CD14-positive monocyte (primary cell): Measurements from ENCODE around the gene PPP1R9B. TPM values are rescaled to one million over a fixed set of nuclear protein-coding genes. Genes with fewer than 3 reads are reported as not detected.

ENCODE experiments used
- DNase-seq, 3 donors: peaks; one replicate each; pipeline ENCODE4 v3.0.0-alpha.2; 2011 to 2022
- H2AFZ ChIP-seq: 2 replicates; pipeline ENCODE4 v1.6.0; 2012; ENCODE audit warnings: mild to moderate bottlenecking, low read depth, low read length, inconsistent platforms; ENCODE audit not compliant: insufficient read depth, poor library complexity, severe bottlenecking
- H3K27ac ChIP-seq, 2 donors: 1 replicate in 1 of 2; 2 replicates in 1 of 2; pipeline ENCODE4 v1.5.1; 2012 to 2013; ENCODE audit warnings: low read length in 2 of 2, control low read depth in 1 of 2, inconsistent platforms in 1 of 2, low read depth in 1 of 2, mild to moderate bottlenecking in 1 of 2
- H3K27me3 ChIP-seq, 2 donors: one replicate each; pipeline versions ENCODE4 v1.6.0 to v1.6.1; 2011 to 2013; ENCODE audit warnings: low read length in 2 of 2; ENCODE audit not compliant: control insufficient read depth in 2 of 2, insufficient read depth in 2 of 2
- H3K36me3 ChIP-seq, 2 donors: replicated peaks in 1 of 2; 1 replicate in 1 of 2; 2 replicates in 1 of 2; pipeline versions ENCODE4 v1.5.1 to v1.6.1; 2012 to 2013; ENCODE audit warnings: low read length in 2 of 2, control low read depth in 1 of 2, inconsistent platforms in 1 of 2, mild to moderate bottlenecking in 1 of 2; ENCODE audit not compliant: insufficient read depth in 2 of 2, control insufficient read depth in 1 of 2
- H3K4me1 ChIP-seq, 2 donors: 1 replicate in 1 of 2; 2 replicates in 1 of 2; pipeline versions ENCODE4 v1.5.1 to v1.6.1; 2012 to 2013; ENCODE audit warnings: low read length in 2 of 2, control low read depth in 1 of 2, inconsistent platforms in 1 of 2, mild to moderate bottlenecking in 1 of 2, moderate library complexity in 1 of 2; ENCODE audit not compliant: insufficient read depth in 2 of 2, control insufficient read depth in 1 of 2
- H3K4me2 ChIP-seq: replicated peaks from 2 replicates; pipeline ENCODE3; 2012; ENCODE audit warnings: low read length, moderate library complexity, mild to moderate bottlenecking; ENCODE audit not compliant: poor library complexity, severe bottlenecking; ENCODE audit errors: extremely low read depth
- H3K4me3 ChIP-seq, 3 experiments: fragments of 200-600 bp in 1 of 3; sonication (generic) in 1 of 3; replicated peaks in 1 of 3; 1 replicate in 2 of 3; 2 replicates in 1 of 3; pipeline ENCODE4 v1.5.1; 2011 to 2013; ENCODE audit warnings: low read length in 3 of 3, mild to moderate bottlenecking in 3 of 3, control low read depth in 2 of 3, low read depth in 2 of 3, inconsistent platforms in 1 of 3, moderate library complexity in 1 of 3
- H3K79me2 ChIP-seq: 2 replicates; pipeline ENCODE4 v1.6.0; 2012; ENCODE audit warnings: mild to moderate bottlenecking, control low read depth, inconsistent platforms, low read length, moderate library complexity; ENCODE audit not compliant: insufficient read depth
- H3K9ac ChIP-seq: 2 replicates; pipeline ENCODE4 v1.6.0; 2017; ENCODE audit warnings: low read length, mild to moderate bottlenecking; ENCODE audit not compliant: insufficient read depth, poor library complexity, severe bottlenecking
- H3K9me3 ChIP-seq, 2 donors: replicated peaks in 1 of 2; 1 replicate in 1 of 2; 2 replicates in 1 of 2; pipeline versions ENCODE4 v1.5.1 to v1.6.1; 2012 to 2013; ENCODE audit warnings: low read length in 2 of 2, control low read depth in 1 of 2; ENCODE audit not compliant: control insufficient read depth in 1 of 2, insufficient read depth in 1 of 2
- H4K20me1 ChIP-seq: 2 replicates; pipeline ENCODE4 v1.6.0; 2012; ENCODE audit warnings: mild to moderate bottlenecking, low read length, control low read depth, moderate library complexity; ENCODE audit not compliant: insufficient read depth
- H3K27ac Mint-ChIP-seq, 7 donors: one replicate each; pipeline ENCODE4 v1.8.0; 2020; ENCODE audit warnings: mild to moderate bottlenecking in 7 of 7, mixed read lengths in 7 of 7, moderate library complexity in 6 of 7, inconsistent platforms in 2 of 7
- H3K27me3 Mint-ChIP-seq, 3 donors: one replicate each; pipeline ENCODE4 v1.8.0; 2021 to 2022; ENCODE audit warnings: low read depth in 3 of 3, mild to moderate bottlenecking in 3 of 3, mixed read lengths in 3 of 3, moderate library complexity in 3 of 3, inconsistent platforms in 1 of 3
- H3K36me3 Mint-ChIP-seq, 2 donors: one replicate each; pipeline ENCODE4 v1.8.0; 2020; ENCODE audit warnings: mixed read lengths in 2 of 2, inconsistent platforms in 1 of 2, mild to moderate bottlenecking in 1 of 2
- H3K4me1 Mint-ChIP-seq: one replicate; pipeline ENCODE4 v1.8.0; 2020; ENCODE audit warnings: mild to moderate bottlenecking, mixed read lengths
- H3K4me3 Mint-ChIP-seq, 2 donors: one replicate each; pipeline ENCODE4 v1.8.0; 2020; ENCODE audit warnings: mild to moderate bottlenecking in 2 of 2, mixed read lengths in 2 of 2, moderate library complexity in 1 of 2
- H3K9me3 Mint-ChIP-seq, 7 donors: one replicate each; pipeline ENCODE4 v1.8.0; 2020 to 2022; ENCODE audit warnings: mixed read lengths in 7 of 7, mild to moderate bottlenecking in 6 of 7, moderate library complexity in 6 of 7, inconsistent platforms in 2 of 7
- CTCF ChIP-seq: fragments of 200-600 bp; IDR thresholded peaks from one replicate; pipeline ENCODE4 v1.8.0; 2022; ENCODE audit warnings: antibody characterized with exemption, mild to moderate bottlenecking
- WGBS: methylation state at CpG from one replicate; pipeline ENCODE4 v1.1.5; 2013; ENCODE audit warnings: missing lambda C conversion rate; ENCODE audit not compliant: insufficient coverage; 5-methylcytosine and 5-hydroxymethylcytosine counted together
- intact Hi-C, 2 donors: fragments of 100-400 bp; cut with micrococcal nuclease; formaldehyde crosslinking; loops; one replicate each; pipeline versions ENCODE4 v1.15.0 to v1.15.1; 2023
- polyA plus RNA-seq, 3 donors: library from polyadenylated mRNA; depleted of rRNA in 1 of 3; unstranded in 2 of 3; stranded (reverse) in 1 of 3; fragments of 300-500 nt in 2 of 3; fragments of >200 nt in 1 of 3; fragmentation: Illumina TruSeq in 2 of 3; gene quantifications; 1 replicate in 2 of 3; 2 replicates in 1 of 3; pipeline ENCODE4 v1.2.3, GENCODE V29; 2012 to 2021

Gene PPP1R9B
- polyA plus RNA-seq, 3 donors, result 0.61 to 86.9 (median 1.3) TPM

GRCh38 chr17:50087246-50087911, 63.1 kb downstream of the PPP1R9B start:
- no peak overlapping the region for H3K4me2 ChIP-seq
- Mint-ChIP-seq H3K27ac (no peak overlapping the region), H3K4me3 (no peak overlapping the region), H3K36me3 (no peaks in the 10 kb centered on the region), H3K4me1 (no peaks in the 10 kb centered on the region), H3K9me3 (peaks cover 0 to 3% (median 0%) of the 10 kb centered on the region in 7 donors), H3K27me3 (peaks cover 4 to 11% (median 10%) of the 10 kb centered on the region in 3 donors)
- TF ChIP-seq CTCF, result peak; percentile 97
- 62% methylated on average over 10 of the region's 10 CpGs for WGBS
- H3K4me3 ChIP-seq, result no peak overlapping the region
- H2AFZ ChIP-seq, result no peak overlapping the region
- intact Hi-C loops, result loop anchor here (1.0 to 2.0 kb wide), 2 partner anchors 61 kb away; no protein-coding TSS in a partner anchor
- H3K9me3 ChIP-seq, result no peaks in the 10 kb centered on the region
- H4K20me1 ChIP-seq, result no peaks in the 10 kb centered on the region
- no peak overlapping the region for H3K9ac ChIP-seq
- no peak overlapping the region for H3K27ac ChIP-seq
- H3K79me2 ChIP-seq, result no peaks in the 10 kb centered on the region
- peak; percentile 50 to 66 (median 57) for DNase-seq
- H3K27me3 ChIP-seq, result no peaks in the 10 kb centered on the region
- no peaks in the 10 kb centered on the region for H3K36me3 ChIP-seq
- no peaks in the 10 kb centered on the region for H3K4me1 ChIP-seq

Other genes with a start within 250 kb of the PPP1R9B start
- 1 to 10 TPM in 1 of 3 donors, under 1 TPM in 1, not detected in 1; 0.20 to 3.5 TPM for gene DLX4, start 181.5 kb downstream of the PPP1R9B start, polyA plus RNA-seq
- not detected for gene DLX3, start 155.5 kb downstream of the PPP1R9B start, polyA plus RNA-seq
- under 1 TPM in 2 of 3 donors, not detected in 1; 0.31 to 0.36 TPM for gene ITGA3, start 94.6 kb downstream of the PPP1R9B start, polyA plus RNA-seq
- 10 to 100 TPM; 15.9 to 43.0 (median 23.4) TPM for gene PDK2, start 55.3 kb downstream of the PPP1R9B start, polyA plus RNA-seq
- gene SAMD14, start 20.5 kb downstream of the PPP1R9B start, polyA plus RNA-seq, result under 1 TPM in 1 of 3 donors, not detected in 2; 0.09 TPM
- gene SGCA, start 15.3 kb upstream of the PPP1R9B start, polyA plus RNA-seq, result under 1 TPM; 0.27 to 0.89 (median 0.53) TPM
- gene COL1A1, start 51.0 kb upstream of the PPP1R9B start, polyA plus RNA-seq, result not detected
- gene TMEM92, start 123.8 kb upstream of the PPP1R9B start, polyA plus RNA-seq, result not detected
- gene XYLT2, start 195.4 kb upstream of the PPP1R9B start, polyA plus RNA-seq, result 10 to 100 TPM in 1 of 3 donors, 1 to 10 TPM in 2; 4.4 to 10.2 (median 4.4) TPM
- 10 to 100 TPM; 33.2 to 82.3 (median 75.3) TPM for gene MRPL27, start 222.5 kb upstream of the PPP1R9B start, polyA plus RNA-seq
- gene EME1, start 222.6 kb upstream of the PPP1R9B start, polyA plus RNA-seq, result under 1 TPM; 0.33 to 0.76 (median 0.43) TPM
- 10 to 100 TPM; 36.6 to 48.9 (median 45.7) TPM for gene LRRC59, start 246.8 kb upstream of the PPP1R9B start, polyA plus RNA-seq